Iris pigment epithelial cell (primary cell): ENCODE data around the gene TPSG1.
"Not testable (repeated sequence)": the region's sequence is repeated elsewhere in the genome, so short reads cannot be mapped to it uniquely, and the experiment has no call there.

Source experiments
- DNase-seq: peaks from one replicate; pipeline ENCODE4 v3.0.0-alpha.2; 2011; ENCODE audit warnings: low read depth

Gene TPSG1

DNA sequence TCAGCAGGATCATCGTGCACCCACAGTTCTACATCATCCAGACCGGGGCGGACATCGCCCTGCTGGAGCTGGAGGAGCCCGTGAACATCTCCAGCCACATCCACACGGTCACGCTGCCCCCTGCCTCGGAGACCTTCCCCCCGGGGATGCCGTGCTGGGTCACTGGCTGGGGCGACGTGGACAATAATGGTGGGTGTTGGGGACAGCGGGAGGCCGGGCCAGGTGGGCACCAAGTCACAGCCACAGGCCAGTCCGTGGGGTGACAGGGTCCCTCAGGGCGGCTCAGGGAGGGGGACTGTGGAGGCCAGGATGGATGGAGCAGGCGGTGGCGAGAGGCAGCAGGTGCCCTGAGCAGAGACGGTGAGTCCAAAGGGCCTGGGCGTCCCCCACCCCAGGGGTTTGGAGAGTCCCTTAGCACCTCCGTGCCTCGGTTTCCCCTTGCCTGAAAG, 31.8 kb upstream of the TPSG1 start:
- DNase-seq: no peak

- DNase-seq: not testable (repeated sequence)
Observed at GRCh38 chr16:1256296-1256873, 31.3 kb upstream of the TPSG1 start.

DNA sequence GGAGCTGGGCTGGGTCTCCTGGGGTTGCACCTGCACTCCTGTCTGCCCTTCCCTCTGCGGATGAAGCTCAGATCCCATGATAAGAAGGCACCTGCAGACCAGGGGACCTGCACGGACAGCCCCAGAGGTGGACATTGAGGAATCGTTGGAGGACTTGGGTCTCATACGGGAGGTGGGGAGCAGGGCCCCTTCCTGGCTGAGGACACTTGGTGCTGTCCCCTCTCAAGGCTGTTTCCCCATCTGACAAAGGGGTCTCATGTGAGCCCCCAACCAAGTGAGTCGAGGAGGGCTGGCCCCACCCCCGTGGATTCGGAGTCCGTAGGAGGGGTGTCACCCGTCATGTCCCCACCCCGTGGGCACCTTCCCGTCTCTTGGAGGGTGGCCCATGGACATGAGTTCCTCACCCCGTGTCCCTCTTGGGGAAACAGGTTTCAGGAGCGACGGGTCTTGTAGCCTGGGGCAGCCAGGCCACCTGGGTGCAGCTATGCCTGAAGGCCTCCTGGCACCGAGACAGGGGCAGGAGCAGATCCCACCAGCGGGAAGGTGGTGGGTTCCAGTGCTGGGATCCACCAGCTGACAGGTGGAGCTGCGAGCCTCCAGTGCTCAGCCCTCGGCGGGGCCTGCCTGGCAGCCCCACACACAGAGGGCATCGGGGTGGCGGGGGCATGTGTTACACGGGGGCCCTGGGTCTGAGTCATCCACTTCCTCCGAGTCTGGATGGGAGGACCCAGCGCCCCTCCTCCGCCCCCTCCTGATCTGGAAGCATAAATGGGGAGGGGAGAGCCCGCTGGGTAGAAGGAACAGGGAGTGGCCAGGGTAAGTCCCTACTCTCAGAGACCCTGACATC, 30.4 kb upstream of the TPSG1 start, which contains the start of gene TPSD1:
TPSD1 (plus strand) TSS at position 794 of the 847 bp plus-strand sequence. CDS start 212 bp downstream, outside the sequence.
- not testable (repeated sequence) for DNase-seq

- DNase-seq: not testable (repeated sequence)
Observed at GRCh38 chr16:1254821-1255220, 29.8 kb upstream of the TPSG1 start.

GRCh38 chr16:1253701-1254364, 28.8 kb upstream of the TPSG1 start:
- DNase-seq: not testable (repeated sequence)

DNA sequence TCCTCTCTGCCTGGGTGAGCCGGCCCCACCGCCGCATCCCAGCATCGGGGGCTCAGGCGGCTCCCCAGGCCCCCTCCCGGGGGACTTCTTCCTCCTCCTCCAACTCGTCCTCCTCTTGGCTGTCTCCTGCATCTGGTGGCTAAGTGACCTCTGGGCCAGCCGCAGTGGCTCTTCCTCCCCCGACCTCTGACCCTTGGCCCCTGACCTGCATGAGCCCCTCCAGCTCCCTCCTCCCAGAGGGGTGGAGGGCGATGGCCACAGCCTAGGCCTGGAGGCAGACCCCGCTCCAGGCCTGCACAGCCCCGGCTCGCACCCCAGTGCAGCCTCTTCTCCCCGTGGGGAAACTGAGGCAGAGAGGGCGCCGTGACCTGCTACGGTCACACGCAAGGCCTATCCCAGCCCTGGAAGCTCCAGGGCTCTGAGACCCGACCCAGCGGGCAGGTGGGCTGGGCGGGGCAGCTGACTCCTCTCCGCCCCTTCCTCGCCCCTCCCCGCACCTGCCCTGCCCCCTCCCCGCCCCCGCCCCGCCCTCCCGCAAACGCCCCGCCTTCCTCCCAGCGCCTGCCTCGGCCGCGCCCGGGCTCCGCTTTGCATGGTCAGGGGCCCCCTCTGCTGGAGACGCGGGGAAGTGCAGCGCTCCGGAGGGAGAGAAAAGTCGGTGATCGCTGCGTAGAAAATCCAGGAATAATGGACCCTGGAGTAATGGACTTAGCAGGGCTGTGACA, 24.1 kb upstream of the TPSG1 start:
- not testable (repeated sequence) for DNase-seq

DNA sequence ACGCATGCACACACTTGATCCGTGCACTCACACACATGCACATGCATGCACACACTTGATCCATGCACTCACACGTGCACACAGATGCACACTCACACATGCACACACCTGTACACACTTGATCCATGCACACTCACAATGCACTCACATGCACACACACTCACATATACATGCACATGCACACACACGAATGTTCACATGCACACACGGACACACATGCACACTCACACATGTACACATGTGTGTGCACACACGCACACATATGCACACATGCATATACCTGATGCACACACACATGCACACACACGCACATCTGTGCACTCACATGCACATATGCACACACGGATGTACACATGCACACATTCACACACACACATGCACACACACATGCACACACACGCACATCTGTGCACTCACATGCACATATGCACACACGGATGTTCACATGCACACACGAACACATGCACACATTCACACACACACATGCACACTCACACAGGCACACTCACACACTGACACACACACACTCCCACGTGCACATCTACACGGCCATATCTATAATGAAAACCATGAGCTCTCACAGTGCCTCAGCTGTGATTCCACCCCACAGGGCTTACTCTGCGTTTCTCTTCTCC, 23.0 kb upstream of the TPSG1 start:
- DNase-seq: not testable (repeated sequence)

GRCh38 chr16:1245452-1246020, 20.5 kb upstream of the TPSG1 start:
- no peak for DNase-seq

DNA sequence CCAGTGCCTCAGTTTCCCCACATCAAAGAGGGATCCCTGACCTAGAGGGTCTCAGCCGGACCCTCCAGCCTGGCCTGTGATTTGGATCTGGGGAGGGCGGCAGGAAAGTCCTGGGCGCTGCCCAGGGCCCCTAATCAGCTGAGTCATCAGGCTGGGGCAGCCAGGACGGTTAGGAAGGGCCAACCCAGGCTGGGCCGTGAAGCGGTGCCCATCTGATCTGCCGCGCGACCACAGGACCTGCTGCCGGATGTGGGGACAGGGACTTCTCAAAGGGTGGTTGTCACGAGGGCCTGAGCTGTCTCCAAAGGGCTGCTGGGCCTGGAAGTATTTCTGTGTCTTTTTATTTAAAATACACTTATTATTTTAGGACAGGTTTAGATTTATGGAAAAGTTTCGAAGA, 19.8 kb upstream of the TPSG1 start:
- DNase-seq: no peak

- DNase-seq: not testable (repeated sequence)
Observed at GRCh38 chr16:1243907-1244850, 19.1 kb upstream of the TPSG1 start.

GRCh38 chr16:1243363-1243762, 18.3 kb upstream of the TPSG1 start:
- DNase-seq: not testable (repeated sequence)

GRCh38 chr16:1241081-1241480, 16.0 kb upstream of the TPSG1 start:
- not testable (repeated sequence) for DNase-seq

DNA sequence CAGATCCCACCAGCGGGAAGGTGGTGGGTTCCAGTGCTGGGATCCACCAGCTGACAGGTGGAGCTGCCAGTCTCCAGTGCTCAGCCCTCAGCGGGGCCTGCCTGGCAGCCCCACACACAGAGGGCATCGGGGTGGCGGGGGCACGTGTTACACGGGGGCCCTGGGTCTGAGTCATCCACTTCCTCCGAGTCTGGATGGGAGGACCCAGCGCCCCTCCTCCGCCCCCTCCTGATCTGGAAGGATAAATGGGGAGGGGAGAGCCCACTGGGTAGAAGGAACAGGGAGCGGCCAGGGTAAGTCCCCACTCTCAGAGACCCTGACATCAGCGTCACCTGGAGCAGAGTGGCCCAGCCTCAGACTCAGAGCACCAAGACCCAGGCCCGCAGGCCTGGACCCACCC, 15.4 kb upstream of the TPSG1 start, which contains the start of gene TPSAB1:
TPSAB1 (plus strand) TSS at position 270 of the 400 bp plus-strand sequence. CDS start 234 bp downstream, outside the sequence.
- DNase-seq: not testable (repeated sequence)

GRCh38 chr16:1239575-1239974, 14.5 kb upstream of the TPSG1 start:
- DNase-seq: not testable (repeated sequence)

DNA sequence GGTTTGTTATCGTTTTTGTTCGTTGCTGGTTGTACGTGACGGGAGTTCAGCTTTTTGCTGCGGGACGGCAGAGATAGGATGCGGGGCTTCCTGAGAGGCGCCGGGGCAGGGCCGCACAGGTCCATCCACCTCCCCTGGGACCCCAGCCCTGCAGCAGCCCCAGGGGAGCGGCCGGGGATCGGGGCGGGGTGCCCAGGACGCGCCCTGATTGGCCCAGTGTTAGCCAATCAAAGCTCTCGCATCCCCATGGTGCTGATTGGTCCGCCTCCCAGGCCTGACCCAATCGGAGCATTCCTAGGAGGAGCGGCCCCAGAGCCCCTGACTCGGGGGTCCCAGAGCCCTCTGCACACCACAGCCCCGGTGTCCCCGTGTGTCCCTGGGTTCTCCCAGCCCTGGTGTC, 13.8 kb upstream of the TPSG1 start:
- not testable (repeated sequence) for DNase-seq

DNA sequence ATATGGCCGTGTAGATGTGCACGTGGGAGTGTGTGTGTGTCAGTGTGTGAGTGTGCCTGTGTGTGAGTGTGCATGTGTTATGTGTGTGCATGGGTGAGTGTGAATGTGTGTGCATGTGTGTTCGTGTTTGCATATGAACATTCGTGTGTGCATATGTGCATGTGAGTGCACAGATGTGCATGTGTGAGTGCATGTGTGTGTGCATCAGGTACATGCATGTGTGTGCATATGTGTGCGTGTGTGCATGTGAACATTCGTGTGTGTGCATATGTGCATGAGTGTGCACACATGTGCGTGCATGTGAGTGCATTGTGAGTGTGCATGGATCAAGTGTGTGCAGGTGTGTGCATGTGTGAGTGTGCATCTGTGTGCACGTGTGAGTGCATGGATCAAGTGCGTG, 12.9 kb upstream of the TPSG1 start:
- no peak for DNase-seq

DNA sequence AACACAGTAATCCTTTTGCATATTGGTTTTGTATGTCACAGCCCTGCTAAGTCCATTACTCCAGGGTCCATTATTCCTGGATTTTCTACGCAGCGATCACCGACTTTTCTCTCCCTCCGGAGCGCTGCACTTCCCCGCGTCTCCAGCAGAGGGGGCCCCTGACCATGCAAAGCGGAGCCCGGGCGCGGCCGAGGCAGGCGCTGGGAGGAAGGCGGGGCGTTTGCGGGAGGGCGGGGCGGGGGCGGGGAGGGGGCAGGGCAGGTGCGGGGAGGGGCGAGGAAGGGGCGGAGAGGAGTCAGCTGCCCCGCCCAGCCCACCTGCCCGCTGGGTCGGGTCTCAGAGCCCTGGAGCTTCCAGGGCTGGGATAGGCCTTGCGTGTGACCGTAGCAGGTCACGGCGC, 11.6 kb upstream of the TPSG1 start:
- DNase-seq: not testable (repeated sequence)

- DNase-seq: not testable (repeated sequence)
Observed at GRCh38 chr16:1232049-1232748, 7.1 kb upstream of the TPSG1 start.

DNA sequence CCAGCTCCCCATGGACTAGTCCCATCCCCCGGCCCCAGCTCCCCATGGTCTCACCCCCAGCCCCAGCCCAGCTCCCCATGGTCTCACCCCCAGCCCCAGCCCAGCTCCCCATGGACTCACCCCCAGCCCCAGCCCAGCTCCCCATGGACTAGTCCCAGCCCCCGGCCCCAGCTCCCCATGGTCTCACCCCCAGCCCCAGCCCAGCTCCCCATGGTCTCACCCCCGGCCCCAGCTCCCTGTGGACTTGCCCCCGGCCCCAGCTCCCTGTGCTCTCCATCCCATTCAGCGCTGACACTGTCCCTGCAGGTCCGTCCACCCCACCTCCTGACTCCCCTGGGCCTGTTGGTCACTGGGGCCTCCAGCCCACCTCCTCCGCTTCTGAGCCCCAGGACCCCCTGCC, 6.2 kb upstream of the TPSG1 start:
- not testable (repeated sequence) for DNase-seq
